ENCODE measurements around the gene GNS. TPM values are rescaled to one million over a fixed set of nuclear protein-coding genes. Genes with fewer than 3 reads are reported as not detected.

GNS gene
- total RNA-seq, 1 donor from 2014 or later: 150 TPM

- no peak overlapping the region for H3K4me3 Mint-ChIP-seq (ENCODE audit: unreplicated experiment)
- H3K27me3 Mint-ChIP-seq (ENCODE audit: unreplicated experiment): no peaks in the 10 kb centered on the region
- DNase-seq (ENCODE audit: extremely low spot score, unreplicated experiment): no peak
- H3K4me1 Mint-ChIP-seq (ENCODE audit: unreplicated experiment): peaks cover 71% of the 10 kb centered on the region
- TF ChIP-seq, protein P1, sequence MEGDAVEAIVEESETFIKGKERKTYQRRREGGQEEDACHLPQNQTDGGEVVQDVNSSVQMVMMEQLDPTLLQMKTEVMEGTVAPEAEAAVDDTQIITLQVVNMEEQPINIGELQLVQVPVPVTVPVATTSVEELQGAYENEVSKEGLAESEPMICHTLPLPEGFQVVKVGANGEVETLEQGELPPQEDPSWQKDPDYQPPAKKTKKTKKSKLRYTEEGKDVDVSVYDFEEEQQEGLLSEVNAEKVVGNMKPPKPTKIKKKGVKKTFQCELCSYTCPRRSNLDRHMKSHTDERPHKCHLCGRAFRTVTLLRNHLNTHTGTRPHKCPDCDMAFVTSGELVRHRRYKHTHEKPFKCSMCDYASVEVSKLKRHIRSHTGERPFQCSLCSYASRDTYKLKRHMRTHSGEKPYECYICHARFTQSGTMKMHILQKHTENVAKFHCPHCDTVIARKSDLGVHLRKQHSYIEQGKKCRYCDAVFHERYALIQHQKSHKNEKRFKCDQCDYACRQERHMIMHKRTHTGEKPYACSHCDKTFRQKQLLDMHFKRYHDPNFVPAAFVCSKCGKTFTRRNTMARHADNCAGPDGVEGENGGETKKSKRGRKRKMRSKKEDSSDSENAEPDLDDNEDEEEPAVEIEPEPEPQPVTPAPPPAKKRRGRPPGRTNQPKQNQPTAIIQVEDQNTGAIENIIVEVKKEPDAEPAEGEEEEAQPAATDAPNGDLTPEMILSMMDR (IDR thresholded peaks at IDR 0.05): no peak
- no peaks in the 10 kb centered on the region for H3K9me3 Mint-ChIP-seq (ENCODE audit: unreplicated experiment)
- no peaks in the 10 kb centered on the region for H3K36me3 Mint-ChIP-seq (ENCODE audit: unreplicated experiment)
- H3K27ac Mint-ChIP-seq (ENCODE audit: unreplicated experiment): peak overlapping the region; percentile 86
These were observed 83.4 kb downstream of the GNS start for GRCh38 chr12:64675795-64676194.

- H3K27ac Mint-ChIP-seq (ENCODE audit: unreplicated experiment): peak overlapping the region; percentile 75
- no peaks in the 10 kb centered on the region for H3K9me3 Mint-ChIP-seq (ENCODE audit: unreplicated experiment)
- TF ChIP-seq, protein P1 (IDR thresholded peaks at IDR 0.05): no peak
- H3K4me1 Mint-ChIP-seq (ENCODE audit: unreplicated experiment): peaks cover 71% of the 10 kb centered on the region
- no peaks in the 10 kb centered on the region for H3K27me3 Mint-ChIP-seq (ENCODE audit: unreplicated experiment)
- no peak overlapping the region for H3K4me3 Mint-ChIP-seq (ENCODE audit: unreplicated experiment)
- H3K36me3 Mint-ChIP-seq (ENCODE audit: unreplicated experiment): no peaks in the 10 kb centered on the region
- DNase-seq (ENCODE audit: extremely low spot score, unreplicated experiment): no peak
These were observed 84.8 kb downstream of the GNS start for GRCh38 chr12:64674367-64674922.

DNA sequence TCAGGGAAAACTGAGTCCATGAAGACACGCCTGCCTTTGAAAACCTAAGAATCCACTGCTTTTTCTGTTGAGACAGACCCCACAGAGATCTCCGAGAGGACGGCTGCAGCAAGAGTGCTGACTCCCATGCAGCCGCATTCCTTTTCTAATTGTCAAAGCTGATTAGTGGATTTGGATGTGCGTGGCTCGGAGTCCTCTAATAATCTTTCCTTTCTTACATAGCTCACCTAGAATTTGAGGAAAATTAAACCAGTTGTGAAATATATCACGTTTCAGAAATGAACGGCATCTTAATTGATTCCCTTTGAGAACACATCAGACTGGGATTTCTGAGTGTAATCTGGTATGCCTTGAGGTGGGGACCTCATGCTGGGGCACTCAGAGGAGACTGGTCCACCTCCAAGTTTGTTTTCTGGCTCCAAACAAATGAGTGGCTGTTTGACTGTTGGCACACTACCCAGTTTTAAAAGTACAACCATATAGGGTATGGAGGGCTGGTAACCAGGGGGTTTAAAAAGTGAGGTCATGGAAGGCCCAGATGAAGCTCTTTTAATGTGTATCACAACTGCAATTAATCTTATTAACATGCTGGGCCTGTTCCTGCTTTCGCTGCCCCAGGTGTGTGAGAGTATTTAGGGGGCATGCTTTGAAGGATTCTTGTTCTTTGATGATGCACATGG lies 85.6 kb downstream of the GNS start:
- H3K27ac Mint-ChIP-seq (ENCODE audit: unreplicated experiment): peak overlapping the region; percentile 75
- H3K4me1 Mint-ChIP-seq (ENCODE audit: unreplicated experiment): peaks cover 74% of the 10 kb centered on the region

DNA sequence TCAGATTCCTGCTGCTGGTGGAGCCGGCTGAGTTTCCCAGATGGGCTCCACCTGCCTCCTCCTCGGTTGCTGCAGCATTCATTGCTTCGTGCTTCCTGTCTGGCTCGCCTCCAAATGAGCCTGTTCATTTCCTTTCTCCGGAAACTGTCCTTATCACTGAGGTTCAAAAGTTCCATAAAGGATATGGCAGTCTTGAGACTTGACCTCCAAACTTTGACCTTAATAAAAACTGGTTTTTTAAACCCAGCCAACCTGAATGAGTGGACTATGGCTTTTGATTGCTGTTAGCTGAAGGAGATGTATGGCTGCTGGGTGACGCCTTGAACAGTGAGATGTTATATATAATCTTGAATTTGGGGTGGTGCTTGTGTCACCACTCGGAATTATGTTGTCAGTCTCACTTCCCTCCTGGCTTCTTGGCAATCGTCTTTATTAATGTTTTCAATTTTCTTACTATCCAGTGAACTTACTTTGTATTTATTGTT lies 86.2 kb downstream of the GNS start:
- Mint-ChIP-seq H3K27me3 (ENCODE audit: unreplicated experiment) (no peaks in the 10 kb centered on the region), H3K27ac (ENCODE audit: unreplicated experiment) (peak overlapping the region; percentile 75), H3K4me3 (ENCODE audit: unreplicated experiment) (no peak overlapping the region), H3K36me3 (ENCODE audit: unreplicated experiment) (no peaks in the 10 kb centered on the region), H3K4me1 (ENCODE audit: unreplicated experiment) (peaks cover 76% of the 10 kb centered on the region), H3K9me3 (ENCODE audit: unreplicated experiment) (no peaks in the 10 kb centered on the region)
- no peak for DNase-seq (ENCODE audit: extremely low spot score, unreplicated experiment)
- TF ChIP-seq, protein P1 (IDR thresholded peaks at IDR 0.05): no peak

More for the DNA sequence above, 85.6 kb downstream of the GNS start:
- peak overlapping the region; percentile 26 for H3K4me3 Mint-ChIP-seq (ENCODE audit: unreplicated experiment)
- DNase-seq (ENCODE audit: extremely low spot score, unreplicated experiment): no peak
- no peaks in the 10 kb centered on the region for H3K9me3 Mint-ChIP-seq (ENCODE audit: unreplicated experiment)
- no peaks in the 10 kb centered on the region for H3K27me3 Mint-ChIP-seq (ENCODE audit: unreplicated experiment)
- TF ChIP-seq, protein P1 (IDR thresholded peaks at IDR 0.05): no peak
- H3K36me3 Mint-ChIP-seq (ENCODE audit: unreplicated experiment): no peaks in the 10 kb centered on the region

GRCh38 chr12:64671681-64672080 lies 87.5 kb downstream of the GNS start:
- Mint-ChIP-seq H3K36me3 (ENCODE audit: unreplicated experiment) (no peaks in the 10 kb centered on the region), H3K4me1 (ENCODE audit: unreplicated experiment) (peaks cover 75% of the 10 kb centered on the region), H3K27ac (ENCODE audit: unreplicated experiment) (peak overlapping the region; percentile 57), H3K4me3 (ENCODE audit: unreplicated experiment) (no peak overlapping the region), H3K27me3 (ENCODE audit: unreplicated experiment) (no peaks in the 10 kb centered on the region), H3K9me3 (ENCODE audit: unreplicated experiment) (no peaks in the 10 kb centered on the region)
- no peak for DNase-seq (ENCODE audit: extremely low spot score, unreplicated experiment)
- TF ChIP-seq, protein P1 (IDR thresholded peaks at IDR 0.05): no peak
